ENCODE results near the gene POLR2A.
A peak's percentile ranks its signal among the peaks of the same experiment; 100 is the strongest.

POLR2A gene

GRCh38 chr17:7484067-7484918, at the start of gene POLR2A:
TSS of gene POLR2A (plus strand) at chr17:7484366.
- peak within 1 kb of the TSS; percentile 45 to 79 (median 57) for H3K4me3 ChIP-seq

GRCh38 chr17:7435676-7436555, 48.2 kb upstream of the POLR2A start:
- peak overlapping the region; percentile 37 to 63 (median 53) for H3K4me3 ChIP-seq
- H3K27ac ChIP-seq, result peak overlapping the region in 20 of 21 experiments; percentile 65 to 93 (median 86)

More at GRCh38 chr17:7484067-7484918, at the start of gene POLR2A:
- H3K27ac ChIP-seq, result peak within 1 kb of the TSS; percentile 94 to 100 (median 99)

- H3K4me3 ChIP-seq, result peak overlapping the region; percentile 37 to 63 (median 53)
- H3K27ac ChIP-seq, result peak overlapping the region in 20 of 21 experiments; percentile 65 to 93 (median 86)
These were observed 47.4 kb upstream of the POLR2A start for GRCh38 chr17:7436556-7437368.

- H3K27ac ChIP-seq, result peak overlapping the region in 18 of 21 experiments; percentile 51 to 93 (median 86)
- peak overlapping the region; percentile 37 to 63 (median 53) for H3K4me3 ChIP-seq
These were observed 46.8 kb upstream of the POLR2A start for GRCh38 chr17:7437369-7437863.

- Histone ChIP-seq H3K27ac (peak overlapping the region in 19 of 21 experiments; percentile 29 to 93 (median 86)), H3K4me3 (peak overlapping the region; percentile 37 to 63 (median 53))
These were observed 46.1 kb upstream of the POLR2A start for GRCh38 chr17:7437950-7438614.

- Histone ChIP-seq H3K27ac (peak overlapping the region in 17 of 21 experiments; percentile 8 to 93 (median 85)), H3K4me3 (peak overlapping the region; percentile 42 to 63 (median 53))
These were observed 45.3 kb upstream of the POLR2A start for GRCh38 chr17:7438656-7439460.

GRCh38 chr17:7439462-7440112, 44.6 kb upstream of the POLR2A start, which contains the start of gene FGF11:
TSS of gene FGF11 (plus strand) at chr17:7439512. CDS start at chr17:7439621, 109 bp downstream.
- peak within 1 kb of the TSS; percentile 42 to 63 (median 53) for H3K4me3 ChIP-seq
- H3K27ac ChIP-seq, result peak within 1 kb of the TSS in 19 of 21 experiments; percentile 29 to 93 (median 86)

GRCh38 chr17:7440113-7440833, 43.9 kb upstream of the POLR2A start:
- Histone ChIP-seq H3K4me3 (peak overlapping the region; percentile 38 to 63 (median 53)), H3K27ac (peak overlapping the region in 13 of 21 experiments; percentile 8 to 85 (median 60))

GRCh38 chr17:7440834-7441195, 43.4 kb upstream of the POLR2A start:
- peak overlapping the region in 7 of 21 experiments; percentile 28 to 85 (median 60) for H3K27ac ChIP-seq
- H3K4me3 ChIP-seq, result peak overlapping the region in 3 of 7 experiments; percentile 53 to 63 (median 62)

GRCh38 chr17:7441266-7441665, 42.9 kb upstream of the POLR2A start:
- Histone ChIP-seq H3K27ac (peak overlapping the region in 1 of 21 experiments; percentile 38), H3K4me3 (no peak overlapping the region)

- H3K4me3 ChIP-seq, result no peak overlapping the region
- H3K27ac ChIP-seq, result no peak overlapping the region
These were observed 42.0 kb upstream of the POLR2A start for GRCh38 chr17:7442142-7442541.

GRCh38 chr17:7443499-7444485, 40.4 kb upstream of the POLR2A start:
- peak overlapping the region in 9 of 21 experiments; percentile 1 to 59 (median 39) for H3K27ac ChIP-seq
- H3K4me3 ChIP-seq, result no peak overlapping the region

- Histone ChIP-seq H3K27ac (peak within 1 kb of the TSS in 12 of 21 experiments; percentile 0 to 60 (median 40)), H3K4me3 (peak within 1 kb of the TSS in 6 of 7 experiments; percentile 1 to 37 (median 17))
These were observed 39.2 kb upstream of the POLR2A start, which contains the start of gene CHRNB1 for GRCh38 chr17:7444682-7445618. TSS of gene CHRNB1 (plus strand) at chr17:7445061. CDS start at chr17:7445128, 67 bp downstream.

- Histone ChIP-seq H3K27ac (peak overlapping the region in 3 of 21 experiments; percentile 11 to 43 (median 41)), H3K4me3 (peak overlapping the region in 6 of 7 experiments; percentile 1 to 37 (median 17))
These were observed 38.6 kb upstream of the POLR2A start for GRCh38 chr17:7445619-7445968.

Measured in skin epidermis (tissue), 12 donors.